ENCODE measurements around the gene DOC2B. TPM values are rescaled to one million over a fixed set of nuclear protein-coding genes. Genes with fewer than 3 reads are reported as not detected.

Gene DOC2B
- total RNA-seq, 1 donor from 2014 or later = 0.11 TPM

DNA sequence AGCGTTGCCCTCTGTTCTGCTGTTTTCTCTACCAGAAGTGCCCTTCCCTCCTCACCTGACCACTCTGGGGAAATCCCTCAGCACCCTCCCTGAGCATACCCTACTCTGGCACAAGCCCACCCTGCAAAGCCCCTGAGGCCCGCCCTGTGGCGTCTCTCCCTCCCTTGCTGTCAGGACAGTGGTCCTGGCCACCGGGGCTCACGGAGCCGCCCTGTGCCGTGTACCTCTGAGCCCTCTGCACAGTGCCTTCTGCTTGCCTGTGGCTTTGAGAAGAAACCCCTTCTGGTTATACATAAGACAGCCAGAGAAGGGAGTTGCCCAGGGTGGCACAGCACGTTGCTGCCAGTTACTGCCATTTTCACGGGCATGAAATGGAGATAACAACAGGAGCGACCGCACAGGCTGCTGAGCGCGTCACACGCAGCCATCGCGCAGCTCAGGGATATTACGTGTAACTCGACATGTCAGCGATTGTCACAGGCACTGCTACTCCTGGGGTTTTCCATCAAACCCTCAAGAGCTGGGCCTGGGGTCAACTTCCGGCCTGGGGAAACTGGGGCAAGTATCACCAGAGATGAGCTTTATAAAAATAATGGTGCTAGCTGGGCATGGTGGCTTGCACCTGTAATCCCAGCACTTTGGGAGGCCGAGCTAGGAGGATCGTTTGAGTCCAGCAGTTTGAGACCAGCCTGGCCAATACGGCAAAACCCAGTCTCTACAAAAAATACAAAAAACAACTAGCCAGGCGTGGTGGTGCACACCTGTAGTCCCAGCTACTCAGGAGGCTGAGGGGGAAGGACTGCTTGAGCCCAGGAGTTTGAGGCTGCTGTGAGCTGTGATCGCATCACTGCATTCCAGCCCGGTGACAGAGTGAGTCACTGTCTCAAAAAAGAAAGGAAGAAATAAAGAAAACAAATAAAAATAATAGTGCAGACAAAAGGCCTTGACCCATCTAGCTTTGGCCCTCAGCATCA is 29.3 kb downstream of the DOC2B start:
- H3K36me3 Mint-ChIP-seq (ENCODE audit: low read depth, unreplicated experiment) = no peaks in the 10 kb centered on the region
- H3K79me2 ChIP-seq (ENCODE audit: insufficient read depth, low read length) = no peaks in the 10 kb centered on the region
- no peaks in the 10 kb centered on the region for H3K27me3 ChIP-seq (ENCODE audit: insufficient read depth, low read length)
- no peak overlapping the region for H3K4me2 ChIP-seq (ENCODE audit: low read length)
- H2AFZ ChIP-seq (ENCODE audit: low read depth, low read length) = no peak overlapping the region
- H3K36me3 ChIP-seq (ENCODE audit: insufficient read depth, low read length) = no peaks in the 10 kb centered on the region
- FAIRE-seq (no peak), DNase-seq (ENCODE audit: low read depth) (peak; percentile 3)
- no peaks in the 10 kb centered on the region for H3K4me1 Mint-ChIP-seq (ENCODE audit: low read depth, unreplicated experiment)
- no peak overlapping the region for H3K27ac Mint-ChIP-seq (ENCODE audit: unreplicated experiment)
- TF ChIP-seq, protein P1, sequence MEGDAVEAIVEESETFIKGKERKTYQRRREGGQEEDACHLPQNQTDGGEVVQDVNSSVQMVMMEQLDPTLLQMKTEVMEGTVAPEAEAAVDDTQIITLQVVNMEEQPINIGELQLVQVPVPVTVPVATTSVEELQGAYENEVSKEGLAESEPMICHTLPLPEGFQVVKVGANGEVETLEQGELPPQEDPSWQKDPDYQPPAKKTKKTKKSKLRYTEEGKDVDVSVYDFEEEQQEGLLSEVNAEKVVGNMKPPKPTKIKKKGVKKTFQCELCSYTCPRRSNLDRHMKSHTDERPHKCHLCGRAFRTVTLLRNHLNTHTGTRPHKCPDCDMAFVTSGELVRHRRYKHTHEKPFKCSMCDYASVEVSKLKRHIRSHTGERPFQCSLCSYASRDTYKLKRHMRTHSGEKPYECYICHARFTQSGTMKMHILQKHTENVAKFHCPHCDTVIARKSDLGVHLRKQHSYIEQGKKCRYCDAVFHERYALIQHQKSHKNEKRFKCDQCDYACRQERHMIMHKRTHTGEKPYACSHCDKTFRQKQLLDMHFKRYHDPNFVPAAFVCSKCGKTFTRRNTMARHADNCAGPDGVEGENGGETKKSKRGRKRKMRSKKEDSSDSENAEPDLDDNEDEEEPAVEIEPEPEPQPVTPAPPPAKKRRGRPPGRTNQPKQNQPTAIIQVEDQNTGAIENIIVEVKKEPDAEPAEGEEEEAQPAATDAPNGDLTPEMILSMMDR (IDR thresholded peaks at IDR 0.05; ENCODE audit: insufficient read depth, low read depth, low read length) = no peak
- no peak for TF ChIP-seq EZH2 (IDR thresholded peaks at IDR 0.05; ENCODE audit: insufficient read depth, low read length)
- H3K4me3 Mint-ChIP-seq (ENCODE audit: unreplicated experiment) = no peak overlapping the region
- no peaks in the 10 kb centered on the region for H4K20me1 ChIP-seq (ENCODE audit: insufficient read depth, low read length)
- no peaks in the 10 kb centered on the region for H3K9me3 ChIP-seq (ENCODE audit: insufficient read depth, low read depth, low read length)
- H3K4me3 ChIP-seq (ENCODE audit: insufficient read depth, low read depth, low read length) = no peak overlapping the region
- H3K27me3 Mint-ChIP-seq (ENCODE audit: low read depth, unreplicated experiment) = peaks cover 32% of the 10 kb centered on the region
- no peak overlapping the region for H3K27ac ChIP-seq (ENCODE audit: low read depth, low read length)
- H3K9ac ChIP-seq (ENCODE audit: low read length) = no peak overlapping the region
- no peaks in the 10 kb centered on the region for H3K4me1 ChIP-seq (ENCODE audit: insufficient read depth, low read length)
- peaks cover 2% of the 10 kb centered on the region for H3K9me3 Mint-ChIP-seq (ENCODE audit: unreplicated experiment)

- Histone ChIP-seq H3K79me2 (ENCODE audit: insufficient read depth, low read length) (no peaks in the 10 kb centered on the region), H3K36me3 (ENCODE audit: insufficient read depth, low read length) (no peaks in the 10 kb centered on the region), H2AFZ (ENCODE audit: low read depth, low read length) (no peak overlapping the region), H3K4me3 (ENCODE audit: insufficient read depth, low read depth, low read length) (no peak overlapping the region), H3K4me1 (ENCODE audit: insufficient read depth, low read length) (no peaks in the 10 kb centered on the region), H3K9ac (ENCODE audit: low read length) (no peak overlapping the region), H3K9me3 (ENCODE audit: insufficient read depth, low read depth, low read length) (no peaks in the 10 kb centered on the region), H4K20me1 (ENCODE audit: insufficient read depth, low read length) (no peaks in the 10 kb centered on the region), H3K27ac (ENCODE audit: low read depth, low read length) (no peak overlapping the region), H3K4me2 (ENCODE audit: low read length) (no peak overlapping the region), H3K27me3 (ENCODE audit: insufficient read depth, low read length) (no peaks in the 10 kb centered on the region)
- H3K4me3 Mint-ChIP-seq (ENCODE audit: unreplicated experiment) = no peak overlapping the region
- no peak for TF ChIP-seq EZH2 (IDR thresholded peaks at IDR 0.05; ENCODE audit: insufficient read depth, low read length)
- FAIRE-seq = no peak
- no peak overlapping the region for H3K27ac Mint-ChIP-seq (ENCODE audit: unreplicated experiment)
- peaks cover 2% of the 10 kb centered on the region for H3K9me3 Mint-ChIP-seq (ENCODE audit: unreplicated experiment)
- H3K27me3 Mint-ChIP-seq (ENCODE audit: low read depth, unreplicated experiment) = peaks cover 32% of the 10 kb centered on the region
- no peak for DNase-seq (ENCODE audit: low read depth)
- H3K4me1 Mint-ChIP-seq (ENCODE audit: low read depth, unreplicated experiment) = no peaks in the 10 kb centered on the region
- H3K36me3 Mint-ChIP-seq (ENCODE audit: low read depth, unreplicated experiment) = no peaks in the 10 kb centered on the region
Observed at GRCh38 chr17:151004-151403, 30.4 kb downstream of the DOC2B start.

GRCh38 chr17:149897-150584 is 31.4 kb downstream of the DOC2B start:
- no peak for DNase-seq (ENCODE audit: low read depth)
- Mint-ChIP-seq H3K4me3 (ENCODE audit: unreplicated experiment) (no peak overlapping the region), H3K4me1 (ENCODE audit: low read depth, unreplicated experiment) (no peaks in the 10 kb centered on the region), H3K27ac (ENCODE audit: unreplicated experiment) (no peak overlapping the region), H3K36me3 (ENCODE audit: low read depth, unreplicated experiment) (no peaks in the 10 kb centered on the region), H3K27me3 (ENCODE audit: low read depth, unreplicated experiment) (peaks cover 28% of the 10 kb centered on the region), H3K9me3 (ENCODE audit: unreplicated experiment) (peaks cover 2% of the 10 kb centered on the region)
- Histone ChIP-seq H3K4me2 (ENCODE audit: low read length) (no peak overlapping the region), H3K36me3 (ENCODE audit: insufficient read depth, low read length) (no peaks in the 10 kb centered on the region), H3K4me3 (ENCODE audit: insufficient read depth, low read depth, low read length) (no peak overlapping the region), H4K20me1 (ENCODE audit: insufficient read depth, low read length) (no peaks in the 10 kb centered on the region), H3K9ac (ENCODE audit: low read length) (no peak overlapping the region), H3K9me3 (ENCODE audit: insufficient read depth, low read depth, low read length) (no peaks in the 10 kb centered on the region), H3K27me3 (ENCODE audit: insufficient read depth, low read length) (no peaks in the 10 kb centered on the region), H3K79me2 (ENCODE audit: insufficient read depth, low read length) (no peaks in the 10 kb centered on the region), H3K4me1 (ENCODE audit: insufficient read depth, low read length) (no peaks in the 10 kb centered on the region), H2AFZ (ENCODE audit: low read depth, low read length) (no peak overlapping the region), H3K27ac (ENCODE audit: low read depth, low read length) (no peak overlapping the region)
- FAIRE-seq = no peak
- TF ChIP-seq, protein P1 (IDR thresholded peaks at IDR 0.05; ENCODE audit: insufficient read depth, low read depth, low read length) = no peak
- TF ChIP-seq EZH2 (IDR thresholded peaks at IDR 0.05; ENCODE audit: insufficient read depth, low read length) = no peak

All from astrocyte (in vitro differentiated cells and primary cell).